Left cardiac atrium (tissue), 4 donors: Measurements from ENCODE around the gene HEXA. TPM values are rescaled to one million over a fixed set of nuclear protein-coding genes. Genes with fewer than 3 reads are reported as not detected.
"Not testable (repeated sequence)": the region's sequence is repeated elsewhere in the genome, so short reads cannot be mapped to it uniquely, and the experiment has no call there.

Experiments
- ATAC-seq, 2 donors: fragments of 200-7000 bp; cut with Tn5 transposase; one replicate each; pipeline ENCODE4 v1.9.1; 2020; ENCODE audit warnings: mild to moderate bottlenecking in 2 of 2, moderate library complexity in 2 of 2
- DNase-seq: peaks from one replicate; pipeline ENCODE4 v3.0.0-alpha.2; 2020
- intact Hi-C, 2 donors: fragments of 100-400 bp; cut with DNase I; formaldehyde crosslinking; loops; one replicate each; pipeline versions ENCODE4 v1.14.1 to v1.15.1; 2022 to 2023
- total RNA-seq, 2 donors: library from RNA; stranded (reverse); fragmentation: NEBNext Ultra II Directional; extraction: Animal tissue kit (Norgen Biotek cat#: 25700); gene quantifications; one replicate each; pipeline ENCODE4 v1.2.1, GENCODE V29; 2021
- donor health status: DM: no; HTN: yes; CAD: no.
- donor health status: DM: no; HTN: yes; CAD: no; lungs with severe emphysema.
- donor health status: DM: yes; HTN: yes; CAD: no.
- donor health status: Dilated cardiomyopathy.

Gene HEXA
- total RNA-seq, 2 donors from 2014 or later: 78.2 to 82.3 TPM

GRCh38 chr15:72379856-72380430, 4.1 kb upstream of the HEXA start:
- DNase-seq (no peak), ATAC-seq (no peak)
- intact Hi-C loops: loop anchor here in 1 of 2 donors (10.0 kb wide), 1 partner anchor 95 kb away; the partner anchor contains the start of gene ARIH1

DNA sequence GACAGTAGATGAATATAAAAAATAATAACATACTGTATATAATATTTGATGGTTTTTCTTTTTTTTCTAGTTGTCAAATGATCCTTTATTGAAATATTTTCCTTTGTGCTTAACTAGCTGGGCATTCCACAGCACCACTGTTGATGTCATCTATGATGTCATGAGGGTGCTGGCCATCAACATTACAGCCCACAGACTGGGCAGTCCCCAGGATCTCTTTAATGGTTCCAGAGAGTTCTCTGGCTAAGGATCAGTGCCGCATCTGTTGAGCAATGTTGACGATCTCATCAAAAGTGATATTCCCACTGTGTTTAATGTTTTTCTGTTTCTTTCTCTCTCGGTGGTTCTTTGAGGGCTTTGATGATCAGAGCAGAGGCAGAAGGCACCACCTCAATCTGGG, 3.3 kb upstream of the HEXA start:
- intact Hi-C loops: loop anchor here in 1 of 2 donors (10.0 kb wide), 1 partner anchor 96 kb away; the partner anchor contains the start of gene ARIH1
- not testable (repeated sequence) for ATAC-seq, DNase-seq

- ATAC-seq: no peak
- no peak for DNase-seq
- intact Hi-C loops: loop anchor here in 1 of 2 donors (10.0 kb wide), 1 partner anchor 97 kb away; the partner anchor contains the start of gene ARIH1
Observed at GRCh38 chr15:72377331-72377730, 1.5 kb upstream of the HEXA start.

GRCh38 chr15:72375501-72375845, 341 bp downstream of the HEXA start:
- ATAC-seq (peak; percentile 45 to 67), DNase-seq (no peak)
- intact Hi-C loops: loop anchor here in 1 of 2 donors (10.0 kb wide), 1 partner anchor 99 kb away; the partner anchor contains the start of gene ARIH1

DNA sequence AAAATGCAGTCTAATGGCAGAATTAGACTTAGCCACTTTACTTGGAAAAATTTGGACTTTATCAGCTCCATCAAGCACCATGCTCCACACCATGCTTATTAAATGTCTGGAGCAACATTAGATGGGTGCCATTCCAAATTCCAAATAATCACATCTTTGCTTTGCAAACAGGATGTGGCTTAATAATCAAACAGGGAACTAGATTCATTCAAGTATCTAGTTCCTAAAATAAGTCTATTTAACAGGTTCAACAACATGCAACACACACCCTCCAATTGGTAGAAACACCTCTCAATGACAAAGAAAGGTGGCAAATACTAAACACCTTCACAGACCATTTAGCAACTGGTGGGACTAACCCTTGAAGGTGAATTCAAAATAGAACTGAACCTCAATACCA, 3.5 kb downstream of the HEXA start:
- DNase-seq (no peak), ATAC-seq (no peak)
- intact Hi-C loops: loop anchor here in 1 of 2 donors (10.0 kb wide), 1 partner anchor 102 kb away; the partner anchor contains the start of gene ARIH1

DNA sequence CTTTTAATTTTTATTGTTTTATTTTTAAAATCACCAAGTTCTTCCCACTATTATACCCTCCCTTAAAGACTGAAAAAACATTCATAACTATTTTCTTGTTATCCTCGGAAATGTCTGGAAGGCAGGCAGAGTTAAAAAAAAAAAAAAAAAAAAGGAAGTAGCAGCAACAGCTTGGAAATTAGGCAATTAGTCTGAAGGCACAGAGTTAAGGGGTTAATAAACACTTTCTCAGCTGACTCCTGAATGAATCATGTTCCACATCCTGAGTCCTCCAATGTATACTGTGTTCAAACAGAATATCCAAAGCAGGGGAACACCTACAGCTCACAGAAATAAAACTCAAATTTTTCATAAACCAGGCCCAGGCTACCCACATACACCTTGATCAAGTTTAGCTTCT, 5.8 kb downstream of the HEXA start:
- ATAC-seq: peak in 1 of 2 donors; percentile 61
- DNase-seq: no peak
- intact Hi-C loops: loop anchor here in 1 of 2 donors (10.0 kb wide), 1 partner anchor 105 kb away; the partner anchor contains the start of gene ARIH1

GRCh38 chr15:72368899-72369298, 6.9 kb downstream of the HEXA start:
- peak; percentile 36 for DNase-seq
- intact Hi-C loops: no loop called here
- ATAC-seq: peak; percentile 47 to 86

DNA sequence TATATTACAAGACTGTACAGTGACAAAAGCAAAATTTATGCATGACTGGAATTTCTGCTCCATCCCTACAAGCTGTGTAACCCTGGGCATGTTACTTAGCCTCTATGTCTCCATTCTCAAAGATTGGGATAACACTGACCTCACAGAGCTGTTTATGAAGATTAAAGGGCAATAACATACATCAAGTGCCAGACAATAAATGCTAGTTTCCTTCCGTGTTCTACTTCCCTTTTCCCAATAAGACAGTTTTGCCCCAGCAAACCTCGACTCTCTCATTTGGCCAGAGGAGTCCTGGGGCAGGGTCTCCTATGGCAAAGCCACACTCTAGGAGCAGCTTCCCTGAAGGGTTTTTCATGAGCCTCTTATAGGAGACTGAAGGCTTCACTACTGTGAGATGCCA, 7.5 kb downstream of the HEXA start:
- intact Hi-C loops: no loop called here
- ATAC-seq (peak in 1 of 2 donors; percentile 33), DNase-seq (no peak)

GRCh38 chr15:72365844-72366243, 10.0 kb downstream of the HEXA start:
- intact Hi-C loops: no loop called here
- ATAC-seq: peak in 1 of 2 donors; percentile 40

GRCh38 chr15:72361176-72361575, 14.6 kb downstream of the HEXA start:
- intact Hi-C loops: no loop called here
- DNase-seq (no peak), ATAC-seq (no peak)

More at GRCh38 chr15:72365844-72366243, 10.0 kb downstream of the HEXA start:
- DNase-seq: no peak

- intact Hi-C loops: no loop called here
- ATAC-seq (peak; percentile 82 to 89), DNase-seq (peak; percentile 60)
Observed at GRCh38 chr15:72358650-72359171, 17.1 kb downstream of the HEXA start.

GRCh38 chr15:72358121-72358520, 17.7 kb downstream of the HEXA start:
- no peak for ATAC-seq
- no peak for DNase-seq
- intact Hi-C loops: no loop called here

- intact Hi-C loops: no loop called here
- no peak for DNase-seq
- no peak for ATAC-seq
Observed at GRCh38 chr15:72354496-72354895, 21.3 kb downstream of the HEXA start.

- intact Hi-C loops: no loop called here
- DNase-seq: no peak
- ATAC-seq: no peak
Observed at GRCh38 chr15:72353266-72353665, 22.5 kb downstream of the HEXA start.

GRCh38 chr15:72345806-72346205, 30.0 kb downstream of the HEXA start:
- ATAC-seq (no peak), DNase-seq (no peak)
- intact Hi-C loops: no loop called here

DNA sequence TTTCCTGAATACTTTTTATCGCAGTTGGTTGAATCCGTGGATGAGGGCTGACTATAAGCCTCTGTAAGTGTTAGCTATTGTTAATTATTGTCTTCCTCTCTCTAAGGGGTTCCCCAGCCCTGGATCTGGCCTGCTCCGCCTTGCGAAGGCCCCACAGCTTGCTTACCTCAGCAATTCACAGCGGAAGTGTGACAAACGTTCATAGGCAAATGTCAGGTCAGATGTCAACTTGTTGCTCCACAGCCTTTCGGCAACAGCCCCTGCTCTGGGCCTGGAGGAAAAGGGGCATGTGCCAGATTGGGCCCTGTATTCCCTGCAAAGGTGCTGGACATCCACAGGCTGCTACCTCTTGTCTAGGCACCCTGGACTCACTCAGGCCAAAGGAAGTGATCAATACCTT, 30.5 kb downstream of the HEXA start:
- ATAC-seq (no peak), DNase-seq (no peak)
- intact Hi-C loops: no loop called here

DNA sequence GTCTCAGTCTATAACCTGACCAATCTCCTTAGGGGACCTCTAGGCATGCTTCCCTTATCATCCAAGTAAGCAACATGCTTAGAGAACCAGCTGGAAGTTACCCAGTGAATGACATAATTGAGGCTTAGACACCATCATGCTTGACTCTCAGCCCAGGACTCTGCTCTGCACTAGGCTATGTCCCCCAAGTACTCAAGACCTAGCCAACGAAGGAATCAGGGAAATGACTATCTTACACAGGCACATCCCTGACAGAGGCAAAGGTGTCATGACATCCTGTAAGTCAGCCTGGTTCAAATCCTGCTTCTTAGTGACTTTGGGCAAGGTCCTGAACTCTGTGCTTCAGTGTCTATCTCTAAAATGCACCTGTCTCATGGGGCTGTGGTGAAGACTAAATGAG, 31.2 kb downstream of the HEXA start:
- intact Hi-C loops: no loop called here
- no peak for DNase-seq
- ATAC-seq: no peak

DNA sequence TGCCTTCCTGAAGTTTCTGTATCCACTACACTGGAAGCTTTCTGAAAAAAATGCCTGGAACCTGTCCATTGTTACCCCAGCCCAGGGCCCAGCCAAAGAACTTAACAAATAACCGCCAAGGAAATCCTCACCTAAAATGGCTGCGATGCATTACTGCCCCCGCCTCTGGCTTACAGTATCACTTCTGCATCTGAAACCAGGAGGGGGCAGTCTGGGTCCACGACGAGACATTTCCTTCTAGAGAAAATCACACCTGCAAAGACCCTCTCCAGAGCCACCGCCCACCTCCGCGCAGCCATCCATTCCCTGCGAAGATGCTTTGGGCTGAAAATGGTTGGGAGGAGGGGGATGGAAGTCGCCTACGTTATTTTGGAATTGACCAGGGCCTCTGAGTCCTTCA, 33.4 kb downstream of the HEXA start:
- intact Hi-C loops: no loop called here
- ATAC-seq: no peak
- no peak for DNase-seq

- ATAC-seq: no peak
- intact Hi-C loops: no loop called here
- no peak for DNase-seq
Observed at GRCh38 chr15:72341361-72341760, 34.5 kb downstream of the HEXA start.

GRCh38 chr15:72340366-72340765, 35.4 kb downstream of the HEXA start:
- DNase-seq (no peak), ATAC-seq (no peak)
- intact Hi-C loops: no loop called here

GRCh38 chr15:72339777-72340177, 36.0 kb downstream of the HEXA start:
- DNase-seq (no peak), ATAC-seq (peak; percentile 68 to 89)
- intact Hi-C loops: no loop called here
